Right hindlimb (tissue), 1 donor: ENCODE data around the gene CCL11.

Source experiments
- DNase-seq: peaks from one replicate; pipeline ENCODE4 v3.0.0-alpha.2; 2018

Gene CCL11

GRCh38 chr17:34257986-34258326, 27.6 kb upstream of the CCL11 start:
- no peak for DNase-seq

- DNase-seq: no peak
Measured at GRCh38 chr17:34259146-34259545, 26.4 kb upstream of the CCL11 start.

- no peak for DNase-seq
Measured at GRCh38 chr17:34260861-34261260, 24.7 kb upstream of the CCL11 start.

- DNase-seq: no peak
Measured at GRCh38 chr17:34261568-34262337, 23.8 kb upstream of the CCL11 start.

- no peak for DNase-seq
Measured at GRCh38 chr17:34265711-34266110, 19.8 kb upstream of the CCL11 start.

GRCh38 chr17:34269969-34270368, 15.6 kb upstream of the CCL11 start, which contains the start of gene CCL7:
TSS of gene CCL7 (plus strand) at chr17:34270221. CDS start at chr17:34270291, 70 bp downstream.
- DNase-seq: no peak

- DNase-seq: no peak
Measured at GRCh38 chr17:34275881-34276280, 9.7 kb upstream of the CCL11 start.

GRCh38 chr17:34276826-34277225, 8.7 kb upstream of the CCL11 start:
- DNase-seq: no peak

- DNase-seq: no peak
Measured at GRCh38 chr17:34283571-34283970, 2.0 kb upstream of the CCL11 start.

GRCh38 chr17:34287875-34288274, 2.3 kb downstream of the CCL11 start:
- no peak for DNase-seq

GRCh38 chr17:34290586-34290985, 5.0 kb downstream of the CCL11 start:
- DNase-seq: peak; percentile 39

- no peak for DNase-seq
Measured at GRCh38 chr17:34291721-34292348, 6.3 kb downstream of the CCL11 start.

- no peak for DNase-seq
Measured at GRCh38 chr17:34299027-34299426, 13.5 kb downstream of the CCL11 start.

- no peak for DNase-seq
Measured at GRCh38 chr17:34299956-34300577, 14.5 kb downstream of the CCL11 start.

GRCh38 chr17:34300652-34301370, 15.3 kb downstream of the CCL11 start:
- DNase-seq: no peak

GRCh38 chr17:34301986-34302385, 16.4 kb downstream of the CCL11 start:
- DNase-seq: no peak

GRCh38 chr17:34302636-34303035, 17.1 kb downstream of the CCL11 start:
- DNase-seq: no peak

GRCh38 chr17:34303606-34304005, 18.1 kb downstream of the CCL11 start:
- no peak for DNase-seq

GRCh38 chr17:34305061-34305460, 19.5 kb downstream of the CCL11 start:
- DNase-seq: no peak

GRCh38 chr17:34305606-34306005, 20.1 kb downstream of the CCL11 start:
- no peak for DNase-seq

GRCh38 chr17:34306466-34306865, 20.9 kb downstream of the CCL11 start:
- peak; percentile 40 for DNase-seq

GRCh38 chr17:34307110-34307509, 21.6 kb downstream of the CCL11 start:
- DNase-seq: peak; percentile 33

GRCh38 chr17:34308371-34308770, 22.8 kb downstream of the CCL11 start:
- no peak for DNase-seq
